ENCODE measurements around the gene ITGA1.

- TF ChIP-seq, protein P1, sequence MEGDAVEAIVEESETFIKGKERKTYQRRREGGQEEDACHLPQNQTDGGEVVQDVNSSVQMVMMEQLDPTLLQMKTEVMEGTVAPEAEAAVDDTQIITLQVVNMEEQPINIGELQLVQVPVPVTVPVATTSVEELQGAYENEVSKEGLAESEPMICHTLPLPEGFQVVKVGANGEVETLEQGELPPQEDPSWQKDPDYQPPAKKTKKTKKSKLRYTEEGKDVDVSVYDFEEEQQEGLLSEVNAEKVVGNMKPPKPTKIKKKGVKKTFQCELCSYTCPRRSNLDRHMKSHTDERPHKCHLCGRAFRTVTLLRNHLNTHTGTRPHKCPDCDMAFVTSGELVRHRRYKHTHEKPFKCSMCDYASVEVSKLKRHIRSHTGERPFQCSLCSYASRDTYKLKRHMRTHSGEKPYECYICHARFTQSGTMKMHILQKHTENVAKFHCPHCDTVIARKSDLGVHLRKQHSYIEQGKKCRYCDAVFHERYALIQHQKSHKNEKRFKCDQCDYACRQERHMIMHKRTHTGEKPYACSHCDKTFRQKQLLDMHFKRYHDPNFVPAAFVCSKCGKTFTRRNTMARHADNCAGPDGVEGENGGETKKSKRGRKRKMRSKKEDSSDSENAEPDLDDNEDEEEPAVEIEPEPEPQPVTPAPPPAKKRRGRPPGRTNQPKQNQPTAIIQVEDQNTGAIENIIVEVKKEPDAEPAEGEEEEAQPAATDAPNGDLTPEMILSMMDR (conservative IDR thresholded peaks at IDR 0.05; ENCODE audit: low read length): no peak
- TF ChIP-seq EZH2phosphoT487 (IDR thresholded peaks at IDR 0.05; ENCODE audit: borderline replicate concordance, low read depth, low read length): no peak
Measured at GRCh38 chr5:52956915-52957747, 169.4 kb downstream of the ITGA1 start.

Measured in OCI-LY7 (cell line).